HL-60/S4 (cell line): Measurements from ENCODE around the gene SLC4A1AP.

ENCODE experiments used
- in situ Hi-C: fragments of 300-500 bp; cut with MboI; formaldehyde crosslinking; loops from 2 replicates; pipeline ENCODE4 v1.14.3; 2022; ENCODE audit warnings: low sequenced_read_pairs

The SLC4A1AP gene

DNA sequence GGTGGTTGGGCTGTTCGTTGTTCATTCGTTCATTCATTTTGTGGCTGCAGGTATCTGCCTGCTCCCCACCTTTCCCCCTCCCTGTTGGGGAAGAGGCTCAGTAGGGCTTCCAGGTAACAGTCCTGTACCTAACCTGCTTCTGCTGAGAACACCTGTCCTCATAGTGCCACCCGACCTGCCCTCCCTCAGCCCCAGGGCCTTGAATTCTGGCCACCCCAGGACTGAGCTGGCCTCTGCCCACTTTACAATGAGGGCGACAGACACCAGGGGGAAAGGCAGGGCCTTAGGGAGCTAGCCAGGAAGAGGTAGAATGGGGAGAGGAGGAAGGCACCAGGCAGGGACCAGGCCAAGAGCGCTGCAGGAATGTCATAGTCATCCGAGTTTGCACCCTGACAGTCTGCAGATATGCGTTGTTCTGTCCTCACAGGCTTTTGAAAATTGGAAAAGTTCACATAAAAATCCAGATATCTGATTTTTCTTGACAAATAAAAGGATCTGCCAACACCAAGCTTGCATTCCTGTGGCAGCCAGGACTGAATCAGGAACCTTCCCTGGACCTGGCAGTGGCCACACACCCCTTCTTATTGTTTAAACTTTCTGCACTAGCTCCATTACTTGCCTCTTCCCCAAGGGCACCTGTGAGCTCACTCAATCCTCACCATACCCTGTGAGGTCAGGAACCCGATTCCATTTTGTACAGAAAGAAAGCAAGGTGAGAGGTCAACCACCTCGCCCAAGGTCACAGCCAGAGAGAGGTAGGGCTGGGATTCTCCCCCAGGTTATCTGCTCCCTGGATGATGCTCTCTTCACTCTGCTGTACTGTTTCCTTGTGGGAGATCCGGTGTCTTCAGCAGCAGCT is 72.6 kb downstream of the SLC4A1AP start:
- in situ Hi-C loops: loop anchor here (25.0 kb wide), 2 partner anchors 676 to 1476 kb away; no protein-coding TSS in a partner anchor

DNA sequence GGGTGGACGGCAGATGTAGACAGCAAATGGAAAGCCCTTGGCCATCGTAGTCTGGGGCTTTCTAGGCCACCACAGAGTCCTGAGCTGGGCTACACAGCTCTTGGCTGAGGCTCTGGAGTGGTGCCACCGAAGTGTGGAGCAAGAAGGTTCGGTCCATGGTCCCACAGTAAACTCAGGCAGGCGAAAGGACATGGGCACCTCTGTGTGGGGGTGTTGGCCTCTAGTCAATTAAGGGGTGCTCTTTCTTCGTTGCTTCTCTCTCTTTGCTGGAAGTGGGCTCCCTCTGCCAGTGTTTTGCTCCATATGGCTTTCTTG is 73.2 kb downstream of the SLC4A1AP start:
- in situ Hi-C loops: loop anchor here (25.0 kb wide), 2 partner anchors 675 to 1475 kb away; no protein-coding TSS in a partner anchor

GRCh38 chr2:27737676-27738348 is 74.1 kb downstream of the SLC4A1AP start:
- in situ Hi-C loops: loop anchor here (25.0 kb wide), 2 partner anchors 674 to 1474 kb away; no protein-coding TSS in a partner anchor

- in situ Hi-C loops: loop anchor here (25.0 kb wide), 2 partner anchors 674 to 1474 kb away; no protein-coding TSS in a partner anchor
These were observed 74.8 kb downstream of the SLC4A1AP start for GRCh38 chr2:27738349-27739057.

GRCh38 chr2:27739058-27739373 is 75.3 kb downstream of the SLC4A1AP start:
- in situ Hi-C loops: loop anchor here (25.0 kb wide), 2 partner anchors 673 to 1473 kb away; no protein-coding TSS in a partner anchor

- in situ Hi-C loops: loop anchor here (25.0 kb wide), 2 partner anchors 671 to 1471 kb away; no protein-coding TSS in a partner anchor
These were observed 78.0 kb downstream of the SLC4A1AP start for GRCh38 chr2:27741673-27742072.

GRCh38 chr2:27742571-27742970 is 78.9 kb downstream of the SLC4A1AP start:
- in situ Hi-C loops: loop anchor here (25.0 kb wide), 2 partner anchors 670 to 1470 kb away; no protein-coding TSS in a partner anchor
